Kidney epithelial cell (primary cell): ENCODE results near the gene USP17L12. TPM values are rescaled to one million over a fixed set of nuclear protein-coding genes. Genes with fewer than 3 reads are reported as not detected.
"Not testable (repeated sequence)": the region's sequence is repeated elsewhere in the genome, so short reads cannot be mapped to it uniquely, and the experiment has no call there.

Experiments used
- DNase-seq: peaks from one replicate; pipeline ENCODE4 v3.0.0-alpha.2; 2010; ENCODE audit warnings: low read depth
- H3K27me3 ChIP-seq: 2 replicates; pipeline ENCODE4 v1.6.0; 2011; ENCODE audit warnings: low read length; ENCODE audit not compliant: control insufficient read depth, insufficient read depth
- H3K36me3 ChIP-seq: 2 replicates; pipeline ENCODE4 v1.5.1; 2011; ENCODE audit warnings: low read length; ENCODE audit not compliant: control insufficient read depth, insufficient read depth
- H3K4me3 ChIP-seq: 2 replicates; pipeline ENCODE4 v1.5.1; 2011; ENCODE audit warnings: low read depth, mild to moderate bottlenecking, control low read depth, low read length
- total RNA-seq: library from RNA; depleted of rRNA; stranded (reverse); fragments of >200 nt; gene quantifications from 2 replicates; pipeline ENCODE4 v1.2.3, GENCODE V29; 2015

Gene USP17L12
- total RNA-seq = not detected in 2 replicates

DNA sequence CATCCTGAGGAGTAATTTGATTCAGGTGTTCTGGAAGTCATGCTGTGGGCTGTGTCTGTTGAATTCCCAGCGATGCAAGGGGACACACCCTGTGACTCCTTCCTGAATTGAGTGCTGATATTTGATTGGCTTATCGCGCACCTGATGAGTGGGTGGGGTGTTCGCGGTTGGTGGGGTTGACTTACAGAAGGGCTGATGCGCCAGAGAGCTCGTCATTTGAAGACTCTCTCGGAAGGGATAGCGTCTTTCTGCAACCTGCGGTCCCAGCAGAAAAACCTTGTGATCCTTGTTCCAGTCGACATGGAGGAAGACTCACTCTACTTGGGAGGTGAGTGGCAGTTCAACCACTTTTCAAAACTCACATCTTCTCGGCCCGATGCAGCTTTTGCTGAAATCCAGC lies at the start of gene USP17L12:
Gene USP17L12 (plus strand): TSS at position 301 of the 400 bp plus-strand sequence. CDS start 0 bp downstream, at position 301.
- H3K4me3 ChIP-seq, DNase-seq, H3K36me3 ChIP-seq, H3K27me3 ChIP-seq: not testable (repeated sequence)

- not testable (repeated sequence) for H3K27me3 ChIP-seq, DNase-seq, H3K4me3 ChIP-seq, H3K36me3 ChIP-seq
These were observed 9.6 kb upstream of the USP17L12 start, which contains the start of gene USP17L10 for GRCh38 chr4:9210357-9210756. Gene USP17L10 (plus strand): TSS chr4:9210657. CDS start chr4:9210657, 0 bp downstream.

GRCh38 chr4:9214701-9215100 lies 5.3 kb upstream of the USP17L12 start:
- H3K27me3 ChIP-seq, H3K36me3 ChIP-seq: not testable (repeated sequence)

GRCh38 chr4:9215105-9215504 lies 4.8 kb upstream of the USP17L12 start, which contains the start of gene USP17L11:
Gene USP17L11 (plus strand): TSS chr4:9215405. CDS start chr4:9215405, 0 bp downstream.
- not testable (repeated sequence) for H3K27me3 ChIP-seq, DNase-seq, H3K36me3 ChIP-seq

More at GRCh38 chr4:9214701-9215100, 5.3 kb upstream of the USP17L12 start:
- H3K4me3 ChIP-seq, DNase-seq: not testable (repeated sequence)

DNA sequence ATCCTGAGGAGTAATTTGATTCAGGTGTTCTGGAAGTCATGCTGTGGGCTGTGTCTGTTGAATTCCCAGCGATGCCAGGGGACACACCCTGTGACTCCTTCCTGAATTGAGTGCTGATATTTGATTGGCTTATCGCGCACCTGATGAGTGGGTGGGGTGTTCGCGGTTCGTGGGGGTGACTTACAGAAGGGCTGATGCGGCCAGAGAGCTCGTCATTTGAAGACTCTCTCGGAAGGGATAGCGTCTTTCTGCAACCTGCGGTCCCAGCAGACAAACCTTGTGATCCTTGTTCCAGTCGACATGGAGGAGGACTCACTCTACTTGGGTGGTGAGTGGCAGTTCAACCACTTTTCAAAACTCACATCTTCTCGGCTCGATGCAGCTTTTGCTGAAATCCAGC lies 4.6 kb downstream of the USP17L12 start, which contains the start of gene USP17L13:
Gene USP17L13 (plus strand): TSS at position 301 of the 400 bp plus-strand sequence. CDS start 0 bp downstream, at position 301.
- DNase-seq, H3K36me3 ChIP-seq, H3K4me3 ChIP-seq, H3K27me3 ChIP-seq: not testable (repeated sequence)

More at GRCh38 chr4:9215105-9215504, 4.8 kb upstream of the USP17L12 start, which contains the start of gene USP17L11:
- not testable (repeated sequence) for H3K4me3 ChIP-seq

GRCh38 chr4:9230249-9230648 lies 10.3 kb downstream of the USP17L12 start:
- not testable (repeated sequence) for DNase-seq

DNA sequence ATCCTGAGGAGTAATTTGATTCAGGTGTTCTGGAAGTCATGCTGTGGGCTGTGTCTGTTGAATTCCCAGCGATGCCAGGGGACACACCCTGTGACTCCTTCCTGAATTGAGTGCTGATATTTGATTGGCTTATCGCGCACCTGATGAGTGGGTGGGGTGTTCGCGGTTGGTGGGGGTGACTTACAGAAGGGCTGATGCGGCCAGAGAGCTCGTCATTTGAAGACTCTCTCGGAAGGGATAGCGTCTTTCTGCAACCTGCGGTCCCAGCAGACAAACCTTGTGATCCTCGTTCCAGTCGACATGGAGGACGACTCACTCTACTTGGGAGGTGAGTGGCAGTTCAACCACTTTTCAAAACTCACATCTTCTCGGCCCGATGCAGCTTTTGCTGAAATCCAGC lies 14.1 kb downstream of the USP17L12 start, which contains the start of gene USP17L15:
Gene USP17L15 (plus strand): TSS at position 301 of the 400 bp plus-strand sequence. CDS start 0 bp downstream, at position 301.
- not testable (repeated sequence) for DNase-seq, H3K4me3 ChIP-seq, H3K36me3 ChIP-seq, H3K27me3 ChIP-seq

More at GRCh38 chr4:9230249-9230648, 10.3 kb downstream of the USP17L12 start:
- not testable (repeated sequence) for H3K36me3 ChIP-seq, H3K27me3 ChIP-seq, H3K4me3 ChIP-seq

GRCh38 chr4:9238461-9238860 lies 18.5 kb downstream of the USP17L12 start:
- not testable (repeated sequence) for H3K4me3 ChIP-seq, H3K27me3 ChIP-seq, DNase-seq, H3K36me3 ChIP-seq

GRCh38 chr4:9243579-9243978 lies 23.6 kb downstream of the USP17L12 start, which contains the start of gene USP17L17:
Gene USP17L17 (plus strand): TSS chr4:9243879. CDS start chr4:9243879, 0 bp downstream.
- not testable (repeated sequence) for H3K27me3 ChIP-seq, DNase-seq, H3K4me3 ChIP-seq, H3K36me3 ChIP-seq

DNA sequence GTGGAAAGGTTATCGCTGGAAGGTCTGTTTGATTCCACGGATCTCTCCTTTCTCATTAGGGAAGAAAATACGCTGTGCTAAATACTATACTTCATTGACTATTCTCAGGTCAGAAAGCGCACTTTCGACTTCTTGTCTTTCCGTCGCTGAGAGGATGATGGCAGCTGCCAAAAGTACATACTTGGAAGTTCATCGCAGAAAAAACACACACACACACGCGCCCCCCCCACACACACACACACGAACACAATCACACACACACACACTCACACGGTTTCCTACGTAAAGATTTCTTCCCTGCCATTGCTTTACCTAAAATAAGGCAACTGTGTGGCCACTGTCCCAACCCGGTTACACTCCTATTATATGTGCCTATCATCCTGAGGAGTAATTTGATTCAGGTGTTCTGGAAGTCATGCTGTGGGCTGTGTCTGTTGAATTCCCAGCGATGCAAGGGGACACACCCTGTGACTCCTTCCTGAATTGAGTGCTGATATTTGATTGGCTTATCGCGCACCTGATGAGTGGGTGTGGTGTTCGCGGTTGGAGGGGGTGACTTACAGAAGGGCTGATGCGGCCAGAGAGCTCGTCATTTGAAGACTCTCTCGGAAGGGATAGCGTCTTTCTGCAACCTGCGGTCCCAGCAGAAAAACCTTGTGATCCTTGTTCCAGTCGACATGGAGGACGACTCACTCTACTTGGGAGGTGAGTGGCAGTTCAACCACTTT lies 28.2 kb downstream of the USP17L12 start, which contains the start of gene USP17L18:
Gene USP17L18 (plus strand): TSS at position 678 of the 728 bp plus-strand sequence. CDS start 0 bp downstream, at position 678.
- DNase-seq, H3K27me3 ChIP-seq, H3K36me3 ChIP-seq, H3K4me3 ChIP-seq: not testable (repeated sequence)

DNA sequence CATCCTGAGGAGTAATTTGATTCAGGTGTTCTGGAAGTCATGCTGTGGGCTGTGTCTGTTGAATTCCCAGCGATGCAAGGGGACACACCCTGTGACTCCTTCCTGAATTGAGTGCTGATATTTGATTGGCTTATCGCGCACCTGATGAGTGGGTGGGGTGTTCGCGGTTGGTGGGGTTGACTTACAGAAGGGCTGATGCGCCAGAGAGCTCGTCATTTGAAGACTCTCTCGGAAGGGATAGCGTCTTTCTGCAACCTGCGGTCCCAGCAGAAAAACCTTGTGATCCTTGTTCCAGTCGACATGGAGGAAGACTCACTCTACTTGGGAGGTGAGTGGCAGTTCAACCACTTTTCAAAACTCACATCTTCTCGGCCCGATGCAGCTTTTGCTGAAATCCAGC lies 33.1 kb downstream of the USP17L12 start, which contains the start of gene USP17L19:
Gene USP17L19 (plus strand): TSS at position 301 of the 400 bp plus-strand sequence. CDS start 0 bp downstream, at position 301.
- not testable (repeated sequence) for H3K4me3 ChIP-seq, DNase-seq, H3K36me3 ChIP-seq, H3K27me3 ChIP-seq

- H3K4me3 ChIP-seq, H3K27me3 ChIP-seq, H3K36me3 ChIP-seq, DNase-seq: not testable (repeated sequence)
These were observed 37.9 kb downstream of the USP17L12 start, which contains the start of gene USP17L20 for GRCh38 chr4:9257824-9258223. Gene USP17L20 (plus strand): TSS chr4:9258124. CDS start chr4:9258124, 0 bp downstream.

- not testable (repeated sequence) for DNase-seq, H3K36me3 ChIP-seq, H3K4me3 ChIP-seq, H3K27me3 ChIP-seq
These were observed 42.6 kb downstream of the USP17L12 start, which contains the start of gene USP17L21 for GRCh38 chr4:9262572-9262971. Gene USP17L21 (plus strand): TSS chr4:9262872. CDS start chr4:9262872, 0 bp downstream.

GRCh38 chr4:9267319-9267718 lies 47.4 kb downstream of the USP17L12 start, which contains the start of gene USP17L22:
Gene USP17L22 (plus strand): TSS chr4:9267619. CDS start chr4:9267619, 0 bp downstream.
- not testable (repeated sequence) for H3K4me3 ChIP-seq, DNase-seq, H3K36me3 ChIP-seq, H3K27me3 ChIP-seq
